ENCODE data around the gene LAMA2. TPM values are rescaled to one million over a fixed set of nuclear protein-coding genes. Genes with fewer than 3 reads are reported as not detected.

The LAMA2 gene
- 5.3 TPM for total RNA-seq

DNA sequence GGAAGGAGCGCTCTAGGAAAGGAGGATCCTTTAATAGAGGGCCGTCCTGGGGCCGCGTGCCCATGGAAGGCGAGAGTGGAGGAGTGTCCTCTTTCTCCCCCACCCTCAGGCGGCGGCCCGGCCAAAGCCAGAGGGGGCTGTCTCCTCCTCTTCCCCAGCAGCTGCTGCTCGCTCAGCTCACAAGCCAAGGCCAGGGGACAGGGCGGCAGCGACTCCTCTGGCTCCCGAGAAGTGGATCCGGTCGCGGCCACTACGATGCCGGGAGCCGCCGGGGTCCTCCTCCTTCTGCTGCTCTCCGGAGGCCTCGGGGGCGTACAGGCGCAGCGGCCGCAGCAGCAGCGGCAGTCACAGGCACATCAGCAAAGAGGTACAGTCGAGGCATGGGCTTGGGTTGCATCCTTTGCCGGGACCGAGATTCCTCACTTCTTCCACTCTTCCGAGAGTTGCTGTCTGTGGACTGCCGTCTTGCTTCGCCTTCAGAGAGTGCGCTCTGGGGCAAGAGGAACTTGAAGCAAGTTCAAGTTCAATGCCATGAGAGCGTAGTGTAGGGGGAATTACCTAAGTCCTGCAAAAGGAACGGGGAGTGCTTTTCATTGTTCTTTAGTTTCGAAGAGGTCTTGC is at the start of gene LAMA2:
TSS of gene LAMA2 (plus strand) at position 148 of the 621 bp plus-strand sequence. CDS start at position 256, 108 bp downstream.
- ATAC-seq: peak; percentile 66
- DNase-seq (ENCODE audit: low spot score): peak; percentile 46

GRCh38 chr6:128836761-128837160 is 46.2 kb upstream of the LAMA2 start:
- ATAC-seq: no peak
- no peak for DNase-seq (ENCODE audit: low spot score)

DNA sequence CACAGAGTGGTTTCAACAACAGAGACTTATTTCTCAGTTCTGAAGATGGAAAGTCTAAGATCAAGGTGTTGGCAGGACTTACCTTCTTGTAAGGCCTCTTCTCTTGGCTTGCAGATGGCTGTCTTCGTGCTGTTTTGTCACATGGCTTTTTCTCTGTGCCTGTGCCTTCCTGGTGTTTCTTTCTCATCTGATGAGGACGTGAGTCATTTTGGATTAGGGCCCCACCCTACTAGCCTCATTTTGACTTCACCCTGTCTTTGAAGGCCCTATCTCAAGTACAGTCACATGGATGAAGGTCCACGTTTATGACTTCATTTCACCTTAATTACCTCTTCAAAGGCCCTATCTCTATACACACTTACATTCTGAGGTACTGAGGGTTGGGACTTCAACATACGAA is 41.4 kb upstream of the LAMA2 start:
- DNase-seq (ENCODE audit: low spot score) (no peak), ATAC-seq (no peak)

- no peak for ATAC-seq
- DNase-seq (ENCODE audit: low spot score): no peak
These were observed 38.3 kb upstream of the LAMA2 start for GRCh38 chr6:128844598-128844997.

DNA sequence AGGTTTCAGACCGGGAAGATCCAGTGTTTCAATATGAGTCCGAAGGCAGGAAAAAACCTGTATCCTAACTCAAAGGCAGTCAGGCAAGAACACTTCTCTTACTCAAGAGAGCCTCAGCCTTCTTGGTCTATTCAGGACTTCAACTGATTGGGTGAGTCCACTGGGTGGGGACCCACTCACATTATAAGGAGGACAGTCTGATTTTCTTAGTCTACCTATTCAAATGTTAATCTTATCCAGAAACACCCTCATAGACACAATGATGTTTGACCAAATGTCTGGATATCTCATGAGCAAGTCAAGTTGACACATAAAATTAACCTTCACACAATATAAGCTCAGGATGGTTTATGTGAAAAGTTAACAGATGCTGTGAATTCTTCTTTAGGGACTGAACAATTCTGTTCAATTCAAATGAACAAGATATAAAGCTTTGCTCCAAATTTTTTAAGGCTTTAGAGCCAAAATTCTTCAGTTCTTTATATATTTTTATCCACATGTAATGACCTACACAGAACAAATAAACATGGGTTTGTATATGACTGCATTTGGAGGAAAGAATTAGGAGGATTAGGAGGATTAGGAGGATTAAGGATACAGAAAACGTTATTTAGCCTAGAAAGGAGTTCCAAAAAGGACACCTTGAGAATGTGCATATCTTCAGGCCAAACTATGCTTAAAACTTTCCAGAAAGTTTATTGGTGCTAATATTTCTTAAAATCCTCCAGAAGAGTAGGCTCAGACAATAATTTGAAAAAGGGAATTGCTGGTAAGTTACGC is 35.3 kb upstream of the LAMA2 start:
- DNase-seq (ENCODE audit: low spot score): no peak
- ATAC-seq: no peak

GRCh38 chr6:128848212-128848935 is 34.6 kb upstream of the LAMA2 start:
- ATAC-seq (no peak), DNase-seq (ENCODE audit: low spot score) (no peak)

- no peak for DNase-seq (ENCODE audit: low spot score)
- ATAC-seq: no peak
These were observed 27.3 kb upstream of the LAMA2 start for GRCh38 chr6:128855581-128856085.

DNA sequence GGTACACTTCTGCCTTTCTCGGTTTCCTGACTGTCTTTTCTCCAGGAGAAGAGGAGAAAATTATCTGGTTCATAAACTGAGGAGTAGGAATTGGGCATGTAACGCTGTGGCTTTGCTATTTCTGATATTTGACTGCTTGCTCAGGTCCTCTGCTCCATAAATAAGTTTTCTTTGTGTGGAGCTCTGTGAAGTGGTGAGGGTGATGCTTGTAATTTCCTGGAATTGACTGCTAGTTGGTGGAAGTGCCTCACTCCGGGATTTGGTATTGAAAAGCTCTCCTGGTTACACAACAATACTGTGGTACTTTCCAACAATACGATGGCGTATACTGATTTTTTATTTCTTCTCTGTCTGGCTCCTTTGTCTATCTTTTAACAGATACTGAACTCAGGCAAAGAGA is 25.1 kb upstream of the LAMA2 start:
- no peak for ATAC-seq
- no peak for DNase-seq (ENCODE audit: low spot score)

GRCh38 chr6:128860782-128861181 is 22.2 kb upstream of the LAMA2 start:
- ATAC-seq (no peak), DNase-seq (ENCODE audit: low spot score) (no peak)

GRCh38 chr6:128863983-128864382 is 19.0 kb upstream of the LAMA2 start:
- DNase-seq (ENCODE audit: low spot score) (no peak), ATAC-seq (no peak)

DNA sequence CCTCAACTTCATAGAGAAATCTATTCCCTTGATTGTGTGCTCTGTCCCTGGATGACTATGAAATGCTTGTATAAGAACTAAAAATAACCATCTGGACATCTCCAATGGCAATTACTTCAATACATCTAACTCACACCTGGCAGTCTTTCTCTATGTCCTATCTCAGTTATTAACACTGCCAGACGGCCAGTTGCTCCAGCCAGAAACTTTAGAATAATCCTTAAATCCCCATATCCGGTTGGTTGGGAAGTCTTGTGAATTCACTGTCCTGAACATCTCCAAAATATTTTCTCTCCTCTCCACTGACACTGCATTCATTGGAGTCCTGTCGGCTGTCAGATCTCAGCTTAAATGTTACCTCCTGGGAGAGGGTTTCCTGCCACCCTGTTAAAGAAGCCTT is 12.2 kb upstream of the LAMA2 start:
- DNase-seq (ENCODE audit: low spot score): no peak
- ATAC-seq: no peak

DNA sequence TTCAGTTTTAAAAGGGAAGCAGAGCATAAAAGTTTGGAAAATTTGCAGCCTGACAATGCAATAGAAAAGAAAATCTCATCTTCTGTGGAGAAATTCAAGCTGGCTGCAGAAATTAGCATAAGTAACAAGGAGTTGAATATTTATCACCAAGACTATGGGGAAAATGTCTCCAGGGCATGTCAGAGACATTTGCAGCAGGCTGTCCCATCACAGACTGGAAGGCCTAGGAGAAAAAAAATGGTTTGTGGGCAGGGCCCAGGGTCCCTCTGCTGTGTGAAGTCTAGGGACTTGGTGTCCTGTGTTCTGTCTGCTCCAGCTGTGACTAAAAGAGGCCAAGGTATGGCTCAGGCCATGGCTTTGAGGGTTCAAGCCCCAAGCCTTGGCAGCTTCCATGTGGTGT is 8.1 kb upstream of the LAMA2 start:
- DNase-seq (ENCODE audit: low spot score) (no peak), ATAC-seq (no peak)

DNA sequence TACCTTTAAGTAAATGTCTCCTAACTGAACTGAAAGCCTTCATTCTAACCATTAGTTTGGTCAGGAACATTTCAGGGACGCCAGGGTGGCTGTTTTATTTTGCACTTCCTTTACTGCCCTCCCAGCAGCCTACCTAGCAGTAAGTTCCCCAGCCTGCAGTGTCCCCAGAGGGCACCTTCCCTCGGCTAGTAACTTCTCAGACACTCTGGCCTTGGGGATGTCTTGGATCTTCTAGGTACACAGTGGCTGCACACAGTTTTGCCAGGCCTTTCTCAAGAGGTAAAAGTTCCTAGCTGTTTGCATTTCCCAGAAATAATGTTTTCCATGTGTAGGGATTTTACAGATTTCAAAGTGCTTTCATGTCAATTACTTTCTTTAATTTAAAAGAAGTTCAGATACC is 378 bp upstream of the LAMA2 start:
- ATAC-seq (no peak), DNase-seq (ENCODE audit: low spot score) (no peak)

GRCh38 chr6:128883906-128884305 is 968 bp downstream of the LAMA2 start:
- no peak for DNase-seq (ENCODE audit: low spot score)
- no peak for ATAC-seq

- no peak for DNase-seq (ENCODE audit: low spot score)
- no peak for ATAC-seq
These were observed 2.4 kb downstream of the LAMA2 start for GRCh38 chr6:128885381-128885780.

DNA sequence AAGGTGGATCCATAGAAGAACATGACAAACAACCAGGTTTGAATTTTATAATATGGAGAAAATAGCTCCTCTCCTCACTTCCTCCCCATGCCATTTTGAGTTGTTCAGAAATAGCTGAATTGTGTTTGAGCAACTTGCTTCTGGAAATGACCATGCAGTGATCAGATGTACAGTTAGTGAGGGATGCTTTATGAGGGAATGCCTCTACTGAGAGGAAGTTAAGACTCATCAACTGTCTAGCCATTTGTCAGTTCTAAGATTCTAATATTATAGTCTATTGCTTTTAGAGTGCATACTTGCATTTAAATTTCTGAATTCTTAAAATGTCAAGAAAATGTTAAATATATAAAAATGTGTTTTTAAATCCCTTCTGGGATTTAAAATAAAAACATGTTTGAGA is 3.8 kb downstream of the LAMA2 start:
- DNase-seq (ENCODE audit: low spot score): no peak

GRCh38 chr6:128888444-128889175 is 5.7 kb downstream of the LAMA2 start:
- no peak for DNase-seq (ENCODE audit: low spot score)
- no peak for ATAC-seq

More for the DNA sequence above, 3.8 kb downstream of the LAMA2 start:
- ATAC-seq: no peak

GRCh38 chr6:128889870-128890269 is 6.9 kb downstream of the LAMA2 start:
- ATAC-seq: no peak
- no peak for DNase-seq (ENCODE audit: low spot score)

GRCh38 chr6:128892079-128892478 is 9.1 kb downstream of the LAMA2 start:
- ATAC-seq (no peak), DNase-seq (ENCODE audit: low spot score) (no peak)

GRCh38 chr6:128899341-128900050 is 16.6 kb downstream of the LAMA2 start:
- ATAC-seq: no peak

More at GRCh38 chr6:128899341-128900050, 16.6 kb downstream of the LAMA2 start:
- DNase-seq (ENCODE audit: low spot score): no peak
